Psoas muscle (tissue), 8 donors: Measurements from ENCODE around the gene STMN1. TPM values are rescaled to one million over a fixed set of nuclear protein-coding genes. Genes with fewer than 3 reads are reported as not detected.

ENCODE experiments used
- ATAC-seq, 4 donors: fragments of 200-7000 bp; cut with Tn5 transposase; one replicate each; pipeline ENCODE4 v1.9.1; 2020; ENCODE audit warnings: moderate library complexity in 3 of 4, mild to moderate bottlenecking in 2 of 4
- DNase-seq, 2 donors: peaks; one replicate each; pipeline ENCODE4 v3.0.0-alpha.2; 2020
- H3K27ac ChIP-seq: fragments of 200-600 bp; one replicate; pipeline ENCODE4 v1.8.0; 2022
- H3K27me3 ChIP-seq, 3 donors: fragments of 200-600 bp in 1 of 3; one replicate each; pipeline versions ENCODE4 v1.6.1 to v1.8.0; 2013 to 2022; ENCODE audit warnings: low read length in 2 of 3, mild to moderate bottlenecking in 2 of 3, moderate library complexity in 1 of 3; ENCODE audit not compliant: insufficient read depth in 3 of 3
- H3K36me3 ChIP-seq, 2 donors: fragments of 200-600 bp in 1 of 2; one replicate each; pipeline versions ENCODE4 v1.6.1 to v1.8.0; 2013 to 2022; ENCODE audit warnings: low read depth in 1 of 2, mild to moderate bottlenecking in 1 of 2, moderate library complexity in 1 of 2; ENCODE audit not compliant: insufficient read depth in 1 of 2
- H3K4me1 ChIP-seq: fragments of 200-600 bp; one replicate; pipeline ENCODE4 v1.8.0; 2022
- H3K4me3 ChIP-seq: fragments of 200-600 bp; one replicate; pipeline ENCODE4 v1.8.0; 2022; ENCODE audit warnings: mild to moderate bottlenecking
- H3K9me3 ChIP-seq: fragments of 200-600 bp; one replicate; pipeline ENCODE4 v1.8.0; 2022
- WGBS, 3 donors: extraction: QIAGEN DNeasy Blood & Tissue Kit; methylation state at CpG; one replicate each; pipeline versions ENCODE4 v1.1.6 to v1.1.7; 2013; 5-methylcytosine and 5-hydroxymethylcytosine counted together
- intact Hi-C, 2 donors: fragments of 100-400 bp; cut with DNase I; formaldehyde crosslinking; loops; one replicate each; pipeline versions ENCODE4 v1.11.0 to v1.14.2; 2022
- long read RNA-seq, 2 donors: library from polyadenylated mRNA; unstranded; transcript quantifications; one replicate each; pipeline ENCODE4 v2.0.0, GENCODE V29; 2021
- polyA plus RNA-seq, 3 donors: library from polyadenylated mRNA; stranded (reverse); fragments of 200-250 nt; gene quantifications; one replicate each; pipeline ENCODE4 v1.2.3, GENCODE V29; 2013
- total RNA-seq, 4 donors: library from RNA; stranded (reverse); fragmentation: NEBNext Ultra II Directional in 2 of 4; extraction: Animal tissue kit (Norgen Biotek cat#: 25700) in 2 of 4; gene quantifications; one replicate each; pipeline versions ENCODE4 v1.2.1 to v1.2.4, GENCODE V29; 2021 to 2023
- TF ChIP-seq, protein P1 (sequence below): fragments of 200-600 bp; IDR thresholded peaks from one replicate; pipeline ENCODE4 v1.8.0; 2022; ENCODE audit warnings: antibody characterized with exemption
- donor health status: healthy with polysubstance abuse.
- donor health status: DM: no; HTN: no; CAD: no; lungs with moderate emphysema.
- donor health status: Bipolar disorder and iron deficiency.
- donor health status: healthy.
- donor health status: DM: yes; HTN: yes; CAD: no.
- donor health status: DM: no; HTN: no; CAD: no.
- donor health status: DM: no; HTN: no; CAD: no.
- donor health status: DM: yes; HTN: yes; CAD: no.

Gene STMN1
- total RNA-seq (10 to 100 TPM; 10.1 to 29.2 (median 16.6) TPM), polyA plus RNA-seq (10 to 100 TPM in 2 of 3 donors, 1 to 10 TPM in 1; 7.6 to 24.8 (median 14.3) TPM)
- long read RNA-seq, donor 1, partial matches to known transcripts, result 0 of 3 reads
- long read RNA-seq, donor 1, other reads (novel, unspliced or antisense), result 0 of 3 reads
- long read RNA-seq, donor 2, partial matches to known transcripts, result 0 of 1 reads
- long read RNA-seq, donor 2, other reads (novel, unspliced or antisense), result 0 of 1 reads

DNA sequence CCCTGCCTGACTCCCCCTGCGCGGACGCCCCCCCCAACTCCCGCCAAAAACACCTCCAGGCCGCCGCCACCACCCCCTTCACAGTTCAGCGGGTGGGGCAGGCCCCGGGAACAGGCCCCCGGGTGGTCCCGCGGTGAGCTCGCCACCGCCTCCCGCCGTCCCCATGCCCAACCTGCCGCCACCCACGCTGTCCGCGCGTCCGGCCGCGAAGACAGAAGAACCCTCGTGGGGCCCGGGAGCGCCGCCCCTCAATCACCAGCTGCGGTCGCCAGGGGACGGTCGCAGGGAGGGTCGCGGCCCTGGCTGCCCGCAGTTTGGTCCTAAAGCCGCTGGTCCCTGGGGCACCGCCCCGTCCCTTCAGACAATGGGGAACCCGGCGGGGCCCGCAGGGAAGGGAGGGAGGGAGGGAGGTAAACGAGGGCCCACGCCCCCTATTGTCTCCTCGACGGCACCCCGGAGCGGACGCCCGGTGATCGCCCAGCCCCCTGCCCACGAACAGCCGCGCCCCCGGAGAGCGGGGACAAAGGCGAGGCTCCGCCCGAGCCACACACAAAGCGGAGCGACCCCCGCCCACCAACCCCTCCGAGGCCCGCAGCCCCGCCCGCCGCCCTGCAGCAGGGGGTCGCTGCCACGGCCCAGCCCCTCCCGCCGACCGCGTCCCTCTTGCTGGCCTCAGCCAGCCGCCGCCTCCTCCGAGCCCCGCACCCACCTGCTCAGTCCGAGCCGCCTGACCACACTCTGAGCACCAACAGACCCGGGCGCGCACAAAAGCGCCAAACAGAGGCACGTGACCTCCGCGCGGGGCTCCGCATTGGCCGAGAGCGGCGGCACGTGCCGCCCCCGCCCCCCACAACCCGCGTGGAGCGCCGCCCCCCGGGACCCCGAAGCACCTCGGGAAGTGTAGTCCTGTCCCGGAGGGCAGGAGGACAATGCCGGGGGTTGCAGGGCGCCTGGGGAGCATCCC lies at the start of gene STMN1:
Gene STMN1 (minus strand): TSS at position 740 of the 964 bp plus-strand sequence. CDS start 1,743 bp downstream, outside the sequence.
- peaks cover 0 to 15% of the 10 kb centered on the region in 2 donors for H3K36me3 ChIP-seq
- peak within 1 kb of the TSS; percentile 68 for H3K27ac ChIP-seq
- ATAC-seq (peak; percentile 95 to 96 (median 95)), DNase-seq (peak; percentile 91 to 95)
- 0% methylated on average over 36 to 102 of the region's 102 CpGs for WGBS, 3 donors
- peaks cover 15% of the 10 kb centered on the region for H3K4me1 ChIP-seq
- peaks cover 0 to 2% (median 0%) of the 10 kb centered on the region in 3 donors for H3K27me3 ChIP-seq
- no peaks in the 10 kb centered on the region for H3K9me3 ChIP-seq
- TF ChIP-seq, protein P1, sequence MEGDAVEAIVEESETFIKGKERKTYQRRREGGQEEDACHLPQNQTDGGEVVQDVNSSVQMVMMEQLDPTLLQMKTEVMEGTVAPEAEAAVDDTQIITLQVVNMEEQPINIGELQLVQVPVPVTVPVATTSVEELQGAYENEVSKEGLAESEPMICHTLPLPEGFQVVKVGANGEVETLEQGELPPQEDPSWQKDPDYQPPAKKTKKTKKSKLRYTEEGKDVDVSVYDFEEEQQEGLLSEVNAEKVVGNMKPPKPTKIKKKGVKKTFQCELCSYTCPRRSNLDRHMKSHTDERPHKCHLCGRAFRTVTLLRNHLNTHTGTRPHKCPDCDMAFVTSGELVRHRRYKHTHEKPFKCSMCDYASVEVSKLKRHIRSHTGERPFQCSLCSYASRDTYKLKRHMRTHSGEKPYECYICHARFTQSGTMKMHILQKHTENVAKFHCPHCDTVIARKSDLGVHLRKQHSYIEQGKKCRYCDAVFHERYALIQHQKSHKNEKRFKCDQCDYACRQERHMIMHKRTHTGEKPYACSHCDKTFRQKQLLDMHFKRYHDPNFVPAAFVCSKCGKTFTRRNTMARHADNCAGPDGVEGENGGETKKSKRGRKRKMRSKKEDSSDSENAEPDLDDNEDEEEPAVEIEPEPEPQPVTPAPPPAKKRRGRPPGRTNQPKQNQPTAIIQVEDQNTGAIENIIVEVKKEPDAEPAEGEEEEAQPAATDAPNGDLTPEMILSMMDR, result no peak
- H3K4me3 ChIP-seq, result peak within 1 kb of the TSS; percentile 80
- intact Hi-C loops, result no loop called here

DNA sequence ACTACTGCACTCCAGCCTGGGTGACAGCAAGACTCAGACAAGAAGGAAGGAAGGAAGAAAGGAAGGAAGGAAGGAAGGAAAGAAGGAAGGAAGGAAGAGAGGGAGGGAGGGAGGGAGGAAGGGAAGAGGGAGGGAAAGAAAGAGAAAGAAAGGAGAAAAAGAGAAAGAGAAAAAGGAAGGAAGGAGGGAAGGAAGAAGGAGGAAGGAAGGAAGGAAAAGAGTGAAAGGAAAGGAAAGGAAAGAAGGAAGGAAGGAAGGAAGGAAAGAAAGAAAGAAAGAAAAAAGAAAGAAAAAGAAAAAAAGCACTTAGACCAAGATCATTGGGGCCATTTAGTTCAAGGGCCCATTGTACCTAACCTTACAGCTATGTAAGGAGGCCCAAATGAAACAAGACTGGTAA lies 49.3 kb upstream of the STMN1 start:
- no peaks in the 10 kb centered on the region for H3K9me3 ChIP-seq
- no peak overlapping the region for H3K4me3 ChIP-seq
- ATAC-seq (no peak), DNase-seq (no peak)
- intact Hi-C loops, result no loop called here
- no peaks in the 10 kb centered on the region for H3K4me1 ChIP-seq
- no peaks in the 10 kb centered on the region for H3K27me3 ChIP-seq
- TF ChIP-seq, protein P1, result no peak
- H3K36me3 ChIP-seq, result peaks cover 6 to 32% of the 10 kb centered on the region in 2 donors
- H3K27ac ChIP-seq, result no peak overlapping the region

DNA sequence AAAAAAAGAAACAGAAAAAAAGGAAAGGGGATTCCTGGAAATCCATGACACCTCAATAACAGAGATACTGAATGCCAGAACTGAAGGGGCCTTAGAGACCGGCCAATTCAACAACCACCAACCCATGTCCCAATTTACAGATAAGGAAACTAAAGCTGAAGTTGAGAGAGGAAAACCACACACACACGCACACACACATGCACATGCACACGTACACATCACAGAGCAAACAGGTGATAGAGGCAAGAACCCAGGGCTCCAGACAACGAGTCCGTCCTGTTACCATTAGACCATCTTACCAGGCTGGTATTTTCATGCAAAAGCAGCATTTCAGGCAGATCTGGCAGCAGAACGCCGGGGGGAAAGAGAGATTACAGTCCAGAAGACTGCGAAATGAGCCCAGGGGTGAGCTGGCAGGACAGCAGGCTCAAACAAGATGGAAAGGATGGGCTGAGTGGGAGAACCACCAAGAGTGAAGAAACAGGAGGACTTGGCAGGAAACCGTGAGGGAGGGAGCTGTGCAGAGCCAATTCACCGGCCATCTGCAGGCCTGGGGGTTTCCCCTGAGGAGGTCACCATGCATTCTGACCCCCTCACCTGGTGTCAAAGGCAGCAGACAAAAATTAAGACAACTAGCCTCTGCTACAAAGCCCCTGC lies 48.2 kb upstream of the STMN1 start:
- intact Hi-C loops, result no loop called here
- ATAC-seq (no peak), DNase-seq (no peak)
- TF ChIP-seq, protein P1, result no peak
- H3K27me3 ChIP-seq, result no peaks in the 10 kb centered on the region
- 54 to 67% (median 57%) methylated on average over 10 of the region's 10 CpGs for WGBS, 3 donors
- H3K4me3 ChIP-seq, result no peak overlapping the region
- H3K36me3 ChIP-seq, result peaks cover 3 to 21% of the 10 kb centered on the region in 2 donors
- no peaks in the 10 kb centered on the region for H3K4me1 ChIP-seq
- H3K27ac ChIP-seq, result no peak overlapping the region
- H3K9me3 ChIP-seq, result no peaks in the 10 kb centered on the region

DNA sequence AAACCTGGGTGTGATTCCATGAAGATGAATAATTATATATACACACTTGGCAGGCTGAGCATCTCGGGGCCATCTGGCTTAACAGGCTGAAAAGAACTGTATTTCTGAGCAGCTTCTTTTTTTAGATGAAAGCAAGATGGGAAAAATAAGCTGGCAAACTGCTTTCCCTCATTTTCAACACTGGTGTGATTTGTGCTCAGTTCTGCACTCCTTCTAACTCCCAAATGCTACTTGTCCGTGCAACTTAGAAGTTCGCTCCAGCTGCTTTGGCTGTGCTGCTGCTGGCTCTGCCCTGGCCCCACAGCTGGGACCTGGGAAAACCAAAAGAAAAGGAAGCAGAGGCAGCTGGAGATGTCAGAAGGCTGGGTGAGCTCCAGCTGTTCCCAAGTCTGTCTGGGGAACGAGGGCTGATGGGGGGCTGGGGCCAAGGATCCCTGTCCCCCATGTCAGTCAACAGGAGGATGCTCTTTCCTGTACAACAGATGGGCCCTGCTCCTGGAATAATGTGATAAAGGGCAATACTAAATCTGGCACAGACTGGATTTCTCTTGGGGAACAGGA lies 46.7 kb upstream of the STMN1 start:
- Histone ChIP-seq H3K27ac (no peak overlapping the region), H3K4me3 (no peak overlapping the region), H3K36me3 (peaks cover 0 to 6% of the 10 kb centered on the region in 2 donors), H3K4me1 (no peaks in the 10 kb centered on the region), H3K27me3 (no peaks in the 10 kb centered on the region), H3K9me3 (no peaks in the 10 kb centered on the region)
- intact Hi-C loops, result no loop called here
- peak in 1 of 4 donors; percentile 33 for ATAC-seq
- TF ChIP-seq, protein P1, result no peak
- peak in 1 of 2 donors; percentile 70 for DNase-seq
- WGBS, 3 donors, result 28 to 41% (median 35%) methylated on average over 4 of the region's 4 CpGs
